HCT116 (cell line): Measurements from ENCODE around the gene CNTN4. TPM values are rescaled to one million over a fixed set of nuclear protein-coding genes. Genes with fewer than 3 reads are reported as not detected.

Experiments
- ATAC-seq: fragments of 200-7000 bp; cut with Tn5 transposase; 2 replicates; pipeline ENCODE4 v1.9.1; 2020; ENCODE audit warnings: mild to moderate bottlenecking, moderate library complexity
- BruUV-seq: library from RNA; stranded (reverse); fragments of 400-500 nt; replicated peaks from 2 replicates; lab custom pipeline; 2021; lab: Mats Ljungman, UMichigan
- CTCF ChIA-PET: fragments of 300-600 bp; sonication (Branson Sonifier 250); formaldehyde crosslinking; loops from one replicate; lab custom pipeline; 2021; ENCODE audit warnings: antibody characterized with exemption; lab: Charles Lee
- POLR2A ChIA-PET: fragments of 300-600, 350-600 bp; sonication (Branson Sonifier 250); formaldehyde crosslinking; loops from one replicate; lab custom pipeline; 2021; ENCODE audit warnings: antibody characterized with exemption; lab: Charles Lee
- RAD21 ChIA-PET, 2 experiments: fragments of 300-600 bp; sonication (Branson Sonifier 250); formaldehyde crosslinking; loops; one replicate each; lab custom pipeline; 2023; ENCODE audit warnings: low total read pairs in 2 of 2; ENCODE audit not compliant: uncharacterized antibody in 2 of 2, unreplicated experiment in 2 of 2, low non-redundant PET in 1 of 2; lab: Charles Lee
- DNase-seq: peaks from one replicate; pipeline ENCODE4 v3.0.0-alpha.2; 2010; ENCODE audit warnings: low read depth, low spot score
- H2AFZ ChIP-seq: fragments of 200-600 bp; shearing (Covaris generic), sonication (generic); 2 replicates; pipeline ENCODE4 v1.6.1; 2017; ENCODE audit warnings: low read depth, mixed run types, mixed read lengths, antibody characterized with exemption, low read length; ENCODE audit not compliant: poor library complexity, severe bottlenecking
- H3K27ac ChIP-seq: 2 replicates; pipeline ENCODE4 v1.5.1; 2012; ENCODE audit warnings: low read depth, low read length
- H3K27me3 ChIP-seq: fragments of 200-600 bp; sonication (generic); 2 replicates; pipeline ENCODE4 v1.6.1; 2016; ENCODE audit warnings: mixed run types, low read length, mixed read lengths; ENCODE audit not compliant: insufficient read depth
- H3K36me3 ChIP-seq, 2 experiments: fragments of 200-500 bp in 1 of 2; fragments of 200-600 bp in 1 of 2; sonication (Bioruptor generic) in 1 of 2; sonication (generic) in 1 of 2; 2 replicates each; pipeline versions ENCODE4 v1.5.1 to v1.6.1; 2014 to 2016; ENCODE audit warnings: low read length in 2 of 2, inconsistent platforms in 1 of 2, mixed read lengths in 1 of 2, mixed run types in 1 of 2; ENCODE audit not compliant: insufficient read depth in 2 of 2, control insufficient read depth in 1 of 2
- H3K4me1 ChIP-seq, 2 experiments: fragments of 200-600 bp in 1 of 2; sonication (generic) in 1 of 2; 2 replicates each; pipeline versions ENCODE4 v1.5.1 to v1.6.1; 2012 to 2017; ENCODE audit warnings: low read length in 2 of 2, inconsistent platforms in 1 of 2, mild to moderate bottlenecking in 1 of 2, mixed read lengths in 1 of 2, mixed run types in 1 of 2, moderate library complexity in 1 of 2; ENCODE audit not compliant: insufficient read depth in 2 of 2, control insufficient read depth in 1 of 2
- H3K4me2 ChIP-seq: fragments of 200-600 bp; sonication (generic); 2 replicates; pipeline ENCODE4 v1.6.1; 2017; ENCODE audit warnings: mixed run types, low read length, mixed read lengths
- H3K4me3 ChIP-seq, 2 experiments: fragments of 200-600 bp in 1 of 2; sonication (generic) in 1 of 2; replicated peaks in 1 of 2; 2 replicates each; pipeline ENCODE4 v1.5.1; 2011 to 2016; ENCODE audit warnings: low read length in 2 of 2, control low read depth in 1 of 2, low read depth in 1 of 2, mild to moderate bottlenecking in 1 of 2, mixed read lengths in 1 of 2, mixed run types in 1 of 2
- H3K79me2 ChIP-seq: fragments of 200-600 bp; sonication (generic); 2 replicates; pipeline ENCODE4 v1.6.1; 2017; ENCODE audit warnings: mild to moderate bottlenecking, mixed run types, low read length, moderate library complexity, mixed read lengths; ENCODE audit not compliant: insufficient read depth
- H3K9ac ChIP-seq: fragments of 200-600 bp; sonication (generic); 2 replicates; pipeline ENCODE4 v1.6.1; 2016; ENCODE audit warnings: low read length, mixed read lengths
- H3K9me2 ChIP-seq: fragments of 200-600 bp; sonication (generic), shearing (Covaris generic); 2 replicates; pipeline ENCODE4 v1.6.1; 2017; ENCODE audit warnings: mixed run types, mild to moderate bottlenecking, moderate library complexity; ENCODE audit not compliant: insufficient read depth
- H3K9me3 ChIP-seq, 2 experiments: fragments of 200-500 bp in 1 of 2; fragments of 200-600 bp in 1 of 2; sonication (Bioruptor generic) in 1 of 2; sonication (generic) in 1 of 2; 2 replicates each; pipeline ENCODE4 v1.6.1; 2014 to 2017; ENCODE audit warnings: low read length in 2 of 2, mixed read lengths in 2 of 2, inconsistent platforms in 1 of 2, low read depth in 1 of 2, mild to moderate bottlenecking in 1 of 2, mixed run types in 1 of 2, moderate library complexity in 1 of 2; ENCODE audit not compliant: control insufficient read depth in 1 of 2, insufficient read depth in 1 of 2
- H4K20me1 ChIP-seq: fragments of 200-600 bp; sonication (generic), shearing (Covaris generic); 2 replicates; pipeline ENCODE4 v1.6.1; 2017; ENCODE audit warnings: mixed run types, mild to moderate bottlenecking, moderate library complexity; ENCODE audit not compliant: insufficient read depth
- ATF3 ChIP-seq: IDR thresholded peaks from 2 replicates; pipeline ENCODE4 v1.6.1; 2012
- EGR1 ChIP-seq: IDR thresholded peaks from 2 replicates; pipeline ENCODE4 v1.6.1; 2012; ENCODE audit warnings: low read depth
- ELF1 ChIP-seq: IDR thresholded peaks from 2 replicates; pipeline ENCODE4 v1.6.1; 2012; ENCODE audit warnings: low read depth, borderline replicate concordance
- EZH2 ChIP-seq: fragments of 200-600 bp; sonication (generic); IDR thresholded peaks from 2 replicates; pipeline ENCODE4 v1.6.1; 2017; ENCODE audit warnings: antibody characterized with exemption, mixed run types
- EZH2phosphoT487 ChIP-seq: fragments of 200-600 bp; IDR thresholded peaks from 2 replicates; pipeline ENCODE4 v1.6.1; 2018; ENCODE audit warnings: antibody characterized with exemption, borderline replicate concordance
- MAX ChIP-seq: IDR thresholded peaks from 2 replicates; pipeline ENCODE4 v1.6.1; 2012
- SIN3A ChIP-seq: IDR thresholded peaks from 2 replicates; pipeline ENCODE4 v1.6.1; 2012; ENCODE audit warnings: low read depth
- TCF7L2 ChIP-seq: IDR thresholded peaks from 2 replicates; pipeline ENCODE4 v1.7.0; 2011; ENCODE audit warnings: borderline replicate concordance, inconsistent platforms; ENCODE audit not compliant: insufficient read depth, insufficient read length; ENCODE audit errors: extremely low read depth
- YY1 ChIP-seq: IDR thresholded peaks from 2 replicates; pipeline ENCODE4 v1.6.1; 2011; ENCODE audit warnings: low read length, low read depth, moderate library complexity, mild to moderate bottlenecking; ENCODE audit not compliant: insufficient replicate concordance; ENCODE audit errors: extremely low read depth
- ZBTB33 ChIP-seq: IDR thresholded peaks from 2 replicates; pipeline ENCODE4 v1.6.1; 2011; ENCODE audit warnings: mild to moderate bottlenecking, low read length, moderate library complexity; ENCODE audit not compliant: insufficient replicate concordance; ENCODE audit errors: extremely low read depth
- ZNF274 ChIP-seq: fragments of 200-500 bp; sonication (Bioruptor generic); IDR thresholded peaks from 2 replicates; pipeline ENCODE4 v1.6.1; 2014; ENCODE audit warnings: mild to moderate bottlenecking, low read depth, low read length, inconsistent platforms
- intact Hi-C: fragments of 100-400 bp; cut with micrococcal nuclease; formaldehyde crosslinking; loops from 2 replicates; pipeline ENCODE4 v1.10.0; 2022
- total RNA-seq: library from RNA; stranded (reverse); gene quantifications from one replicate; pipeline ENCODE4 v1.2.1, GENCODE V29; 2021; ENCODE audit not compliant: unreplicated experiment

Gene CNTN4
- total RNA-seq, 1 experiment from 2014 or later = not detected

GRCh38 chr3:2645001-2645400, 546.3 kb downstream of the CNTN4 start (continued):
- TF ChIP-seq MAX = no peak

- TF ChIP-seq YY1 = no peak
- TF ChIP-seq ZNF274 = no peak
- no peak for TF ChIP-seq SIN3A
- TF ChIP-seq EZH2phosphoT487 = no peak
- TF ChIP-seq ELF1 = no peak
- no peak for TF ChIP-seq ZBTB33
- TF ChIP-seq EZH2 = no peak
- TF ChIP-seq EGR1 = no peak
- no peak for TF ChIP-seq TCF7L2
- no peak for TF ChIP-seq ATF3
- Histone ChIP-seq H3K79me2 (no peaks in the 10 kb centered on the region), H3K36me3 (no peaks in the 10 kb centered on the region), H3K27me3 (no peaks in the 10 kb centered on the region), H3K4me3 (no peak overlapping the region), H3K4me2 (no peak overlapping the region), H3K4me1 (no peaks in the 10 kb centered on the region), H2AFZ (no peak overlapping the region), H3K27ac (no peak overlapping the region), H3K9me3 (peaks cover 10 to 14% of the 10 kb centered on the region in 2 experiments; a peak in 2 of 4 replicates), H3K9me2 (no peaks in the 10 kb centered on the region), H3K9ac (no peak overlapping the region), H4K20me1 (no peaks in the 10 kb centered on the region)
- no TSS peak for BruUV-seq
- ChIA-PET CTCF (no interaction called here), RAD21 (no interaction called here), POLR2A (no interaction called here)
- ATAC-seq (no peak), DNase-seq (no peak)
- intact Hi-C loops = no loop called here
Measured at GRCh38 chr3:2650746-2651145, 552.1 kb downstream of the CNTN4 start.
